ENCODE measurements around the gene NIPAL3.

DNA sequence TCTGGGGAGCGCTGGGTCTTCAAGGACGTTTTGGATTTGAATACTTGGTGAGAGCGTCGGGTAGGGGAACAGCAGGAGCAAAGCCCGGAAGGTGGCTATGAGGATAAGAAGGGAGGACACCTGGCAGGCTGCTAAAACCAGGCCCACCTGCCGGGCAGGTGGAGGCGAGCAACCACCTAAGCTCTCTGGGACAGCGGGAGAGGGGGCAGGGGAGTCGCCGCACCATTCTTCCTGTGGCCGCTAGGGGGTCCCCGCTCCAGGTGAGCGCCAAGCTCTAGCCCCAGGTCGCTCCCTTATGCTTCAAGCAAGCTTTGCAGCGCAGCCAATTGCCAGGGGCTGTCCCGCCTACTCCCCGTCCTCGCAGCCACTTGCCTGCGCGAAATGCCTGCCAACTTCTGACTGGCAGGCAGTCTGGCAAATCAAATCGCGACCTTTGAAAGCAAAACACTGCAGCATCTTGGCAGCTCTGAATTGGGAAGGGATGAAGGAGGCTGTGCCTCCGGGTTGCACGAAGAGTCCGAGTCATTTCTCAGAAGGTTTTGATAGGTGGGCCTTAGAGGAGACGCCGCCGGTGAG, at the start of gene NIPAL3:
- no peak for TF ChIP-seq EP300 (IDR thresholded peaks at IDR 0.05)
- TF ChIP-seq, protein P1, sequence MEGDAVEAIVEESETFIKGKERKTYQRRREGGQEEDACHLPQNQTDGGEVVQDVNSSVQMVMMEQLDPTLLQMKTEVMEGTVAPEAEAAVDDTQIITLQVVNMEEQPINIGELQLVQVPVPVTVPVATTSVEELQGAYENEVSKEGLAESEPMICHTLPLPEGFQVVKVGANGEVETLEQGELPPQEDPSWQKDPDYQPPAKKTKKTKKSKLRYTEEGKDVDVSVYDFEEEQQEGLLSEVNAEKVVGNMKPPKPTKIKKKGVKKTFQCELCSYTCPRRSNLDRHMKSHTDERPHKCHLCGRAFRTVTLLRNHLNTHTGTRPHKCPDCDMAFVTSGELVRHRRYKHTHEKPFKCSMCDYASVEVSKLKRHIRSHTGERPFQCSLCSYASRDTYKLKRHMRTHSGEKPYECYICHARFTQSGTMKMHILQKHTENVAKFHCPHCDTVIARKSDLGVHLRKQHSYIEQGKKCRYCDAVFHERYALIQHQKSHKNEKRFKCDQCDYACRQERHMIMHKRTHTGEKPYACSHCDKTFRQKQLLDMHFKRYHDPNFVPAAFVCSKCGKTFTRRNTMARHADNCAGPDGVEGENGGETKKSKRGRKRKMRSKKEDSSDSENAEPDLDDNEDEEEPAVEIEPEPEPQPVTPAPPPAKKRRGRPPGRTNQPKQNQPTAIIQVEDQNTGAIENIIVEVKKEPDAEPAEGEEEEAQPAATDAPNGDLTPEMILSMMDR (IDR thresholded peaks at IDR 0.05): peak; percentile 68 to 77 (median 73)
- no peak for TF ChIP-seq POLR2A (IDR thresholded peaks at IDR 0.05)
